Activated gamma-delta T cell treated with anti-CD3 and anti-CD28 coated beads, Interleukin-2, amount 50 U/mL, for 16 hours (primary cell): ENCODE results near the gene F3.

Experiments
- DNase-seq: peaks from one replicate; pipeline ENCODE4 v3.0.0-alpha.2; 2020; ENCODE audit warnings: low read depth

Gene F3

GRCh38 chr1:94552071-94552586 lies 10.6 kb upstream of the F3 start:
- DNase-seq, result no peak

- DNase-seq, result no peak
Measured at GRCh38 chr1:94551449-94551848, 9.9 kb upstream of the F3 start.

- DNase-seq, result no peak
Measured at GRCh38 chr1:94550800-94551241, 9.3 kb upstream of the F3 start.

GRCh38 chr1:94550396-94550795 lies 8.8 kb upstream of the F3 start:
- DNase-seq, result no peak

GRCh38 chr1:94549706-94550105 lies 8.1 kb upstream of the F3 start:
- no peak for DNase-seq

GRCh38 chr1:94544706-94545490 lies 3.3 kb upstream of the F3 start:
- DNase-seq, result no peak

GRCh38 chr1:94543893-94544635 lies 2.5 kb upstream of the F3 start:
- no peak for DNase-seq

GRCh38 chr1:94543001-94543400 lies 1.4 kb upstream of the F3 start:
- DNase-seq, result no peak

GRCh38 chr1:94542088-94542870 lies 720 bp upstream of the F3 start:
- DNase-seq, result no peak

GRCh38 chr1:94540440-94541245 lies 916 bp downstream of the F3 start:
- DNase-seq, result no peak

- DNase-seq, result no peak
Measured at GRCh38 chr1:94539496-94539895, 2.1 kb downstream of the F3 start.

- no peak for DNase-seq
Measured at GRCh38 chr1:94538243-94538827, 3.2 kb downstream of the F3 start.

- DNase-seq, result no peak
Measured at GRCh38 chr1:94537254-94537653, 4.3 kb downstream of the F3 start.

- DNase-seq, result no peak
Measured at GRCh38 chr1:94535879-94536278, 5.7 kb downstream of the F3 start.

GRCh38 chr1:94535095-94535494 lies 6.5 kb downstream of the F3 start:
- no peak for DNase-seq

- DNase-seq, result no peak
Measured at GRCh38 chr1:94532077-94532476, 9.5 kb downstream of the F3 start.

GRCh38 chr1:94531664-94532063 lies 9.9 kb downstream of the F3 start:
- no peak for DNase-seq

- no peak for DNase-seq
Measured at GRCh38 chr1:94530373-94530878, 11.1 kb downstream of the F3 start.

- DNase-seq, result no peak
Measured at GRCh38 chr1:94529416-94529815, 12.1 kb downstream of the F3 start.

- no peak for DNase-seq
Measured at GRCh38 chr1:94528826-94529225, 12.7 kb downstream of the F3 start.

GRCh38 chr1:94528299-94528698 lies 13.3 kb downstream of the F3 start:
- DNase-seq, result no peak
